HG02678 (cell line): ENCODE measurements around the gene SIL1.
A peak's percentile ranks its signal among the peaks of the same experiment; 100 is the strongest.

Experiments
- ATAC-seq: cut with Tn5 transposase; IDR thresholded peaks from one replicate; pipeline ENCODE4 v1.9.1; 2021; ENCODE audit warnings: mild to moderate bottlenecking, moderate library complexity; ENCODE audit not compliant: unreplicated experiment

SIL1 gene

DNA sequence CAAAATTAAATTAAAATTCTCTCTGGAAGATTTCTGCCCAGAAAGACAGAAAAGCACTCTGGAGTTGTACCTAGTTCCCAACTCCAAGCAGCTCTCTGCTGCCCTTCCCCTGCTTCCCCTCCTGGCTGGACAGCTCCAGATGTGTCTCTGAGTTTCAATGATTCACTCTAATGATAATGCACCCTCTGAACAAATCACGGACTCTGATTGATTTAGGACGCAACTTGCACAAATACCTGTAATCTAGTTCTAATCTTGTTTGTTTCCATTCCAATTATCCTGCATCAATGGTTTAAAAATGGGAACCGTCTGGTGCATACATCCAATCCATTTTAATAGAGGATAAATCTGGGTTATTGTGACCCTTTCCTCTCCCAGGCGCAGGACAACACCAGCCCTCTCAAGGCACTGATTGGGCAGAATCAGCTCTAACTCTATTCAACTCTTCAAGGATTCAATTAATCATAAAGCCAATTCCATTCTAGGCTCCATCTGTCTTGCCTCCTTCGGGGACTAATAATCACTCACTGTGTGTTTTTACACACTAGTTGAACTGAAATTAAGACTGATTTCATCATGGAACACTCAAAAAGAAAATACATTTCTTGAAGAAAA is 211.9 kb downstream of the SIL1 start:
- no peak for ATAC-seq

DNA sequence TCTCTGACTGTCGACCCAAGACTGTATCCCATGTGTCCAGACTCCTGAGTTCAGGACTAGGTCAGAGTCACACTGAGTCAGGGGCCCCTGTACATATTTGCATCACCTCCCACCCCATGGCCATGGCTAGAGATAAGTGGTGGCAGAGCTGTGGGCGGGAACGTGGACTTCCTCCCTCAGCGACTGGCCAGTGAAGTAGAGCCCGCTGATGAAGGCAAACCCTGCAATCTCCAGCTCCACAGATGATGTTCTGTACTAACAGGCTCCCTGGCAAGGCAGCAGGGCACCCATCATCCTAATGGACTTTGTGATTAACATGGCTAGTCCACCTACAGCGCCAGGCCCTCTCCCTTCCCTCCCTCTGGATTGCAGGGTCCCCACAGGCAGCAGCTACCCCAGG is 212.5 kb downstream of the SIL1 start:
- no peak for ATAC-seq

DNA sequence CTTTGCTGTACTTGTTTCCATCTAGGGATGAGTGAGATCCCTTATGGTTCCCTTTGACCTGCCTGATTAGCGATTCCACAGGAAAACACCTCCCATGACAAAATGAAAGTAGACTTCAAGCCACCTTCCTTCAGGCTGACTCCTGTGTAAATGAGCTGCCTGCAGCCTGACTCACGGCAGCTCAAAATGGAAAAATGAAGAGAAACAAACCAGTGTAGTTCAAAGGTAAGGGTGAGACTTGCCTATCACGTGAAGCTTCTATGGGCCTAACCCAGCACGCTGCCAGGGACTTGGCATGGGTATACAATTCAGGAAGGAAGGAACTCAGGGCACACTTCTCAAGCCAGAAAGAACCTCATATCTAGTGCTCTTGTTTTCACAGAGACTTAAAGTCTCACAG is 212.9 kb downstream of the SIL1 start:
- ATAC-seq: no peak

DNA sequence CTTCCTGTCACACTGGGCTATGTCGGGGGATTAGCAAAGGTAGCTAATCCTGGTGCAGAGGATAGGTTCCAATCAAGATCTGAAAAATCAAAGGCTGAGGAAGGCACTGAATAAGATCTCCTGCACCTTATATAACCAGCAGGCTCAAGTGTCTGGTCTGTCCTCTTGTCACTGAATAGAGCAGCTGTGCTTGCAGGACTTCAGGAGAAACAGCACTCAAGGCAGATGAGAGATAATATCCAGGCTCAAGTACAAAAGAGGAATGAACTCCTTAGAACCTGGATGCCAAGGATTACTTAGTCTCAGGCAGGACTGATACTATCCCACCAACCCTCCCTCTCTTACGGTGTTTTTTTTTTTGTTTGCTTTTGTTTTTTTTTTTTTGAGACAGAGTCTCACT is 214.2 kb downstream of the SIL1 start:
- ATAC-seq: no peak

DNA sequence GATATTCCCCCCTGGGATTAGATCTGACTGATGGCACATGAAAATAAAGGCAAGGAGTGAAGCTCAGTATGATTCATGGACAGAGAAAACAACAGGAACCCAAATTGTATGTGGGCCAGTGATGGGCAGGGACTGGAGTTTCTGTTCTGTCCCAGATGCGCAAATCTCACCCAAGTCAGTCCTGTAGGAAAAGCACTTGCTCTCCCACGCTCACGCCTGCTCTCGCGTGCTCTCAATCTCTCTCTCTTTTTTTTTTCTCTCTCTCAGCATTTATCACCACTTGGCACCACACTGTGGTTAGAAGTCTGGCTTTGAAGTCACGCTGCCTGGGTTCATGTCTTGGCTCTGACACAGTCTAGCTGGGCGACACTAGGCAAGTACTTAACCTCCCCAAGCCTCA is 216.6 kb downstream of the SIL1 start:
- ATAC-seq: no peak

DNA sequence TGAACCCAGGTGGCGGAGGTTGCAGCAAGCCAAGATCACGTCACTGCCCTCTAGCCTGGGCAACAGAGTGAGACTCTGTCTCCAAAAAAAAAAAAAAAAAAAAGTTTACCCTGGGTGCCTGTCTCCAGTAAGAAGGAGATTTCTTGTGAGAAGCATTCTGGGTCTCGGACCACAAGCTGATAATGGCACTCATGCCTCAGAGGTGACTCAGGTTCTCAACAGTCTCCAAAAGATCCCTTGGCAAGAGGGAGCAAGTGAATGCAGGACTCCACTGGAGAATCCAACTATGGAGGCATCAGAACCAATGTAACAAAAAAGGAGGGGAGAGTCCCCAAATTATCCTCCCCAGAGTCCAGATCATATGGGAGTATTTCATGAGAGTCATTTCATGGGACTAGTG is 217.0 kb downstream of the SIL1 start:
- no peak for ATAC-seq

DNA sequence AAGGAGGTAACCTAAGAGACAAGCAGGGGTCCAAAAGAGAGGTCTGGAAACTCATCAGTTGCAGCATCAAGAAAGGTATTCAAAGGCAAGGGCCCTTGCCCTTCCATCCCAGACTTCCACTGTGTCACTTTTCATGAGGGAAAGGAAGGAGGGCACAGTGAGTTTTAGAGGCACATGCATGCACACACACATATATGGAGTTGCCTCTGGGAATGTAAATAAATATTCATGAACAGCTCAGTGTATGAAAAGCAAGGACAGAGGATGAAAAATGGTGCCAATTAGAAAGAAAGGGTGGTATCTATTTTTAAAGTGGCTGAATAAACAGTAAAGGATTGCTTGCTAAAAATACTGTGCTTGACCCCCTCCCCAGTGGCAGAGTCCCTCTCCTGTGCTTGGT is 217.7 kb downstream of the SIL1 start:
- no peak for ATAC-seq

DNA sequence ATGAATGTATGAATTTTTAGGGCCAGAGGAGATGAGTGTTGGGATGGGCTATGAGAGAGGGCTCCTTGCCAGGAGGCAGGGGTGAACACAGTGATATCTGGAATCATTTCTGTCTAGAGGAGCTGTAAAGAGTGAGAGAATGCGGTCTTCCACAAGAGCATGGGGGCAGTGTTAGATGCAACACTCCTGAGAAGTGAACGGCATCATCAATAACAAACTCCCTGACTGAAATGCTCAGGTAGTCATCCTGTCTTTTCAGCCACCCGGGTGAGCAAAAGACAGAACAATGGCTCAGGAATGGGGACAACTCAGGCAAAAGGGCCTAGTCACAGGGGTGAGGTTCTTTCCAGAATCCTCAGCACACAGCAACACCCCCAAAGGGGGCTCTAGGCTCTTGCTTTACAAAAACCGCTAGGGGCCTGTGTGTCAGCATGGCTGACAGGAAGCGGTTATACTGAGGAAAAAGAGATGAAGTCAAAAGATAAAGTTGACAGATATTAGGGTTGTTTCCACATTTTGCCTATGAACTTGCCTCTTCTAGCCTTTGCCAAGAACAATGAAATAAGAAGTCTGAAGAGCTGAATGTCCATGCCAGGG is 218.4 kb downstream of the SIL1 start:
- no peak for ATAC-seq

DNA sequence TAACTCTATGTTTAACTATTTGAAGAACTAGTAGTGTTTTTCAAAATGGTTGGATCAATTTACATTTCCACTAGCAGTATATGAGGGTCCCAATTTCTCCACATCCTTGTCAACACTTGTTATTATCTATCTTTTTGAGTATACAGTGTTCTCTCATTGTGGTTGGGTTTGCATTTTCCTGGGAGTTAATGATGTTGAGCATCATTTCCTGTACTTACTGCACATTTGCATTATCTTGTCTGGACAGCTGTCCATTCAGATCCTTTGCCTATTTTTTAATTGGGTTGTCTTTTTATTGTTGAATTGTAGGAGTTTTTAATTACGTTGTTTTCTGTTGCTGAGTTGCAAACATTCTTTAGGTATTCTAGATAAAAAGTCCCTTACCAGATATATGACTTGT is 219.6 kb downstream of the SIL1 start:
- no peak for ATAC-seq

DNA sequence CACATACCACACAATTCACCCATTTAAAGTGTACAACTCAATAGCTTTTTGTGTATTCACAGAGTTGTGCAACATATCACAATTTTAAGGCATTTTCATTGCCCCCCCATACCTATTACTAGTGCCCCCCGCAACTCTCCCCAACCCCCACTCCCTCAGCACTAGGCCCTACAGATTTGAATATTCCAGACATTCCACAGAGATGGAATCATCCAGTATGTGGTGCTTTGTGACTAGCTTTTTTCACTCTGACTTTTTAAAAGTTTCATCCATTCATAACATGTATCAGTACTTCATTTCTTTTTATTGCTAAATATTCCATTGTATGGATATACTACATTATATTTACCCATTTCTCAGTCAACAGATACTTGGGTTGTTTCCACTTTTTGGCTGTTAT is 220.1 kb downstream of the SIL1 start:
- no peak for ATAC-seq

DNA sequence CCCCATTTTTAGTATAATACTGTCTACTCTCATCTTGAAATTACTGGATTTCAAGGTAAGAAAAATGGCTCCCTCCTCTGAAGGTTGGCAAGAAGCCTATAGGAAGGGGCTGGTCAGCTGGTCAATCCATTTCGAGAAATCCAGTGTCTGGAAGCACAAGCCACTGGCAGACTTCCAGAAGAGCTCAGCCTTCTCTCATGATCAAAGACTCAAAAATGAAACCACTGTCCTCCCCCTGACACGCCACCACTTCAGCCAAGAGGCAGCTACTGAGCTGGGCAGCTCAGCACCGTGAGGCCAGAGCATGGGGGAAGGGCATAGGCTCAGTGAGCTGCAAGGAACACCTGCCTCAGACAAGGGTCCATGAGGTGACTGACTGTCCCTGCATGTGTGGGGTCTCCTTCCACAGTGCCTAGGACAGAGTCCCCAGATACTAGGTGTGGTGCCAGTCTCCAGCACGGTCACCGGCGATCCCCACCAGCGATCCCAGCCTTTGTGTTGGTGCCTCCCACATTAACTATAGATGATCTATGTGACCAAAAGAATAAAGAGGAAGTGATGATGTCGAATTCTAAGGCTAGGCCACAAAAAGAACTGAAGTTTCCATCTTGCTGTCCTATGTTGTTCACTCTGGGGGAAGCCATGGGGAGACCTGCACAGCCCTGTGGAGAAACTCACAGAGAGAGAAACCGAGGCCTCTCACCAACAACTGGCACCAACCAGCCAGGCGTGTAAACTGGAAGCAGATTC is 222.9 kb downstream of the SIL1 start:
- peak; percentile 33 for ATAC-seq

DNA sequence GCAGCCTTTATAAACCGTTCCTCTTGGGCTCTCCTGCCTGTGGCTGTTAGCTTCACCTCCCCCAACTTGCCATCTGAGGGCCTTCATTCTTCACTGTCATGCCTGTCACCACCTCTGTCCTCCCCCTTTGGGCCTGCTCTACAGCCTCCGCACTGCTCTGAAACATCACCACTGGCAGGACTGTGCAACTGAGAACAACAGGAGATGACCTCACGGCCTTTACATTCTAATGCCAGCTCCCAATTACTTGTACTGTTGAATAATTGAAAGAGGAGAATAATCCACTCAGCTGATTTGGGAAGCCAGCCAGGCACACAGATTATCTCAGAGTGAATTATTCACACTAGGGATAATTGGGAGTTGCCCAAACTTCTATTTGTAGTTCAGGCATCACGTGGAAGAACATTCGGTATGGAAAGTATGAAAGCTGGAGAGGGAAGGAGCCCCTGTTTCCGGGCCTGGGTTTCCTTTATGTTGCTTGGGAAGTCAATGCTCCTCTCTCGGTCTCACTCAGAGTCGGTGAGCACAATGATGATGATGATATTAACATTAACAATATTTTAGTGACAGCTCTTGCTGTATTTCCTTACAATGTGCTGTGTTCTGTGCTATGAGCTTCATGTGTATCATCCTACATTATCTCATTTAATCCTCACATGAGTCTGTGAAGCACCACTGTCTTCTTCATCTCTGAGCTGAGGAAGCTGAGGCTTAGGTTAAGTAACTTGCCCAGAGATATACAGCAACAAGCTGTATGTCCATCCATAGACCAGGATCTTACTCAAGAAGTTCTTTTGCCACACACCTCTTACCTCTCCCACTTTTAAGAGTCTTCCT is 223.7 kb downstream of the SIL1 start:
- no peak for ATAC-seq

DNA sequence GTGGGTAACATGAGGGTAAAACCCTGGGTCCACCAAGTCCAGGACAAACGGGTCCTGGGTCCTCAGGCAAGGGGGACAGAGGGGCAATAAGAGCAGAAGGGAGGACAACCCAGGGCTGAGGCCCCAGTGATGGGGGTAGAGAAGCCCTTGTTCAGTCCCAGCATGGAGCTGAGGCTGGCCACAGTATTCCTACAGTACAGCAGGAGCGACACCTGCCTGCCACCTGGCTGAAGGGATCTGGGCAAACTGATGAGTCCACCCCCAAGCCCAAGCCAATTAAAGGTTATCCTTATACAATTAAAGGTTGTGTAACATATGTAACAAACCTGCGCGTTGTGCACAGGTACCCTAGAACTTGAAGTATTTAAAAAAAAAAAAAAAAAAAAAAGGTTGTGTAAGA is 225.3 kb downstream of the SIL1 start:
- no peak for ATAC-seq

DNA sequence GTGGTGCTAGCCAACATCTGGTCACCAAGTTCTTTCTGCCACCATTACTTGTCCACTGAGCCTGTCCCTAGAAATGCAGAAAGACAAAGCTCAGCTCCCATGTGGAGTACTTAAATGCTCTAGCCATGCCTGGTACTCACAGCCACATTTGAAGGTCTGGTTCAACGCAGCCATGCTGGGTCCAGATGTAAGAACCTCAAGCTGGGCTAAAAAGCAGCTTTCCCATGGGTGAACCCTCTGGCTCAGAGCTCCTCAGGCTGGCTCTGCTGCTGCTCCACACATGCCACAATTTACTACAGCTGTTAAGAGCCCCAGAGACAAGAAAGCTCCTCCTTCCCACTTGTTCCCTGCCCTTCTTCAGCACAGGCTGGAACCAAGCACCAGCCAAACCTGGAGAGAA is 225.9 kb downstream of the SIL1 start:
- no peak for ATAC-seq

DNA sequence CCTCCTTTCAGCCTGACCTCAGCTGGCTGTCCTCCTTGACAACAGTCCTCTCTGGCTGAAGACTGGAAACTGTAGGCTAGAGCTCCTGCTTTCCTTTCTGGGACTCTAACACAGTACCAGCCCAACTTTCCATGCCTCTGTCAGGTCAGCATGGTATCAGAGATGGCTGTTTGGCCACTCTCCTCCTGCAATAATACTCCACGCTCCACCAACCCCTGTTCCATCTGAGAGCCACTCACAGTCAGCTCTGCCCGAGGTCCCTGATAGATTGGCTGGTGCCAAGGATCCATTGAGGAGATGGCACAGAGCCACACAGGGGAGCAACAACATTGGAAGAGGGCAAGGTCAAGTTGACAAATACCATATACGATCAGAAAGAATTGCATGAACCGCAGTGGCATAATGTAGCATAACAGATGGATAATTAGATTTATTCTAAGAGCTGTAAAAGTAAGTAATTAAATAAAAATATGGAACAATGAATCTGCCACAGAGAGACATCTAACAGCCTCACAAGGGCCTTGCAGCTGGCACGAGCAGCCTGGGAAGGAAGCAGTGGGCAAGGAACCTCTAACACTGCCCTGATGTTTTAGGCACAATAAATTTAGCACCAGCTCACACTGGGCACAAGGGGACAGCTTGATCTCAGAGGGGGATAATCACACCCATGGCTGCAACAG is 228.7 kb downstream of the SIL1 start:
- ATAC-seq: no peak

DNA sequence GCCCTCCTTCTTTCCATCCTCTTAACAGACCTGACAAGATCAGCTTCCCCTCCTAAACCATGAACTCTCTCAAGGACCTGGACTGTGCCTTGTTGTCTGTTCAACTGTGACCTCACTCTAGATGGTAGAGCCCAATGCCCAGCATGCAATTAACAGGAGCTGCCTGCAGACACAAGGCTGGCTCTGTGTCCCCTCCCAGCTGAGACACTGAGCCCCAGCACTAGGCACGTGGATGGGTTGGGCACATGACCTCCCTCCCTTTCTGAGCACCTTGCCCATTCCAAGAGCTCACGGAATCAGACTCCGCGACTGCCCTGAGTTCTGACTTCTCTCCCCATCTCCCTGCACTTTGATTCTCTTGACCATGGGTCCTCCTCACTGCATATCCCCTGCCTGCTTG is 229.6 kb downstream of the SIL1 start:
- no peak for ATAC-seq

DNA sequence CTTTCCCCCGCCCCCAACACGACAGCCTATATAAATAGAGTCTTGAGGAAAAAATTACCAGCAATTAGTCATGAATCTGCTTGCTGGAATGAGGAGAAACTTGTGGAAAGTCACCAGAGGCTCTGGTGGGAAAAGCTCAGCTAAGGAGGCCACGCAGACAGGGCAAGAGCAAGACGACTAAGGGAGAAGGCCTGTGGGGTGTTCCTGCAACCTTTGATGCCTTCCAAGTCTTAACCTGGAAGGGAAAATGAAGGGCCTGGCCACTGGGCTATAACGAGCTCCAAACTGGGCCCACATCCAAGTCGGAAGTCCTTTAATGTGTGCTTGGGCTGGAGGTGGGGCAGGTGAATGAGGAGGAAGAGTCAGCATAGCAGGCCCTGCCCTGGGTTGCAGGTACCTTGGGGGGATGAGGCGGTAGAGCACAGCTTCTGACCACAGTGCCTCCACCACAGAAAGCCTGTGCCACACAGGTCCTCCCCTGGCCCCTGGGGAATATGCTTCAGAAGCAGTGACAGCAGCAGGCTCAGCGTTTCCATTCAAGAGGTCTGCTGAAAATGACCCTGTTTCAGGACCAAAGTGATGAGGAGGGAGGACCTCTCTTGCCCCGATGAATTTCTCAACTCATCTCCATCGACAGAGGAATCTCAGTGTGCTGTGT is 230.2 kb downstream of the SIL1 start:
- no peak for ATAC-seq

DNA sequence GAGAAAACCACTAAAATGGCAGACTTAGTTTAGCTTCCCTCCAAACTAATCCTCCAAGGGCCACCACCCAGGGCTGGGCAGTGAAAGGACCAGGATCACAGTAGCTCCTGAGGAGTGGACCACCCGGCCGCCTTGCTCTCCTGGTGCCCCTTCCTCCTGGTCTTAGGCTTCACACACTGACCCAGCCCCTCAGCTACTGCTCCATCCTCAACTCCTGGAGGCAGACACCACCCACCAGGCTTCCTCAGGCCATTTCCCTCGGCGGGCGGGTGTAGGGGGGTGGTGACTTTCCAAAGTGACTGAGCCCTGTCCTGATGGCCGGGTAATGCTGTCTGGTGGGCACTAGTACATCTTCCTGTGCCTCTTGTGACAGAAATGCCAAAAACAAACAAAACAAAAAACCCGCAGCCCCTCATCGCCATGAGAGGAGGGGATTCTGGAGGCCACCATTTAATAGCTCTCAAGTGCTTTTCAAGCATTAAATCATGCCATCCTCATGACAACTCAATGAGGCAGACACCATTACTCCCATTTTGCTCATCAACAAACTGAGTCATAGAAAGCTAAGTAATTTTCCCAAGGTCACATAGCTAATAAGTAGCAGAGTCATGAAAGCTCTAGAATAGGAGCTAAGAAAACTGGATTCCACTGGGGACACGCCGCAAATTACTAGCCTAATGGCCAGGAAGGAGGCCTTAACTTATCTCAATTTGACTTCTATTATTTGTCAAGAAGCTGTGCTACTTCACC is 231.8 kb downstream of the SIL1 start:
- ATAC-seq: no peak

DNA sequence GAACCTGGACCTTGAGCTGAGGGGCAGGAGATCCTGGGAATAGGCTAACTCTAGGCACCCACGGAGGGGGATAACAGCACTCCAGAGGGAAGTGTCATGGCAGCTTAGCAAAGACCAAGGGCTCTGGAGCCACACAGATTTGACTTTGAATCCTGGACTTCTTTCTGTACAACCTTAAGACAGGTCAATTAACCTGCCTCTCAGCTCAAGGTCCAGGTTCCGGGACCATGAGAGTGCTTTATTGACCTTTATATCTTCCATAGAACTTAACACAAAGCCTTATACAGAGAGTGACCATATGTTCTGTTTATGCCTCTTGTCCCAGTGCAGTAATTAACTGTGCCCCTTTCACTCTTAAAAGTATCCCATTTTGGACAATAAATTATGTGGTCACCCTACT is 232.5 kb downstream of the SIL1 start:
- no peak for ATAC-seq

DNA sequence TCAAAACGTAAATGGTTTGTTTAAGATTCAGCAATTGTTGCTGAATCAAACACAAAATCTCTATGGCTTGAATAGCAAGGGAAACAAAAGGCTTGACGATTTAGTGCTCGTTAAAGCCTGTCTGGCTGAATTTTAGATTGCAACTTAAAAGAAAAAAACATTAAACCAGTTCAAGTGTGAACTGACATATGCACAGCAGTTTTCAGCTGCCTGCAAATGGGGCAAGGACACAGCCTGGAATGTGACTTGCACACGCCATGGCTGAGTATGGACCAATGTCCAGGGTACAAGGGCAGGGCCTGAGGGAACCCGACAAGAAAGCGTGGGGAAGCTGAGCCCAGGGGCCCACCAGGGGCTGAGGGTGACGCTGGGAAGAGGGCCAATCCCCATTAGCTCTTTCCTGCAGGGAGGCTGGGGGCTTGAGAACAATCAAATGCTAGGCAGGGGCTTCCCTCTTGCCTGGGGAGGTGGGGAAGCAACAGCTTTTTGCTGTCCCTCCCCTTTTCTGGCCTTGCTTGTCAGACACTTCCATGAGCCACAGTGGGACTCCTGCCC is 233.4 kb downstream of the SIL1 start:
- no peak for ATAC-seq
